Aorta (tissue), 5 donors: ENCODE data around the gene KIAA1755. TPM values are rescaled to one million over a fixed set of nuclear protein-coding genes. Genes with fewer than 3 reads are reported as not detected.
A peak's percentile ranks its signal among the peaks of the same experiment; 100 is the strongest.

Source experiments
- ATAC-seq: fragments of 200-7000 bp; cut with Tn5 transposase; one replicate; pipeline ENCODE4 v1.9.1; 2022; ENCODE audit warnings: moderate library complexity; ENCODE audit not compliant: low FRiP score
- DNase-seq, 2 donors: peaks; one replicate each; pipeline ENCODE4 v3.0.0-alpha.2; 2020
- H3K27ac ChIP-seq, 2 donors: one replicate each; pipeline ENCODE4 v1.5.1; 2013; ENCODE audit warnings: low read length in 2 of 2, mild to moderate bottlenecking in 2 of 2, moderate library complexity in 2 of 2, control low read depth in 1 of 2, inconsistent platforms in 1 of 2, low read depth in 1 of 2
- H3K27me3 ChIP-seq, 2 donors: one replicate each; pipeline ENCODE4 v1.6.1; 2013; ENCODE audit warnings: control low read depth in 1 of 2, low read length in 1 of 2, mild to moderate bottlenecking in 1 of 2, moderate library complexity in 1 of 2; ENCODE audit not compliant: insufficient read depth in 2 of 2, control insufficient read depth in 1 of 2
- H3K36me3 ChIP-seq, 2 donors: one replicate each; pipeline ENCODE4 v1.6.1; 2013; ENCODE audit warnings: control low read depth in 1 of 2, low read length in 1 of 2, mild to moderate bottlenecking in 1 of 2; ENCODE audit not compliant: insufficient read depth in 2 of 2, control insufficient read depth in 1 of 2
- H3K4me1 ChIP-seq, 2 donors: one replicate each; pipeline ENCODE4 v1.6.1; 2013; ENCODE audit warnings: low read length in 2 of 2, control low read depth in 1 of 2, mild to moderate bottlenecking in 1 of 2, moderate library complexity in 1 of 2; ENCODE audit not compliant: insufficient read depth in 2 of 2, control insufficient read depth in 1 of 2
- H3K4me3 ChIP-seq, 2 donors: one replicate each; pipeline ENCODE4 v1.5.1; 2013; ENCODE audit warnings: low read length in 2 of 2, control low read depth in 1 of 2, mild to moderate bottlenecking in 1 of 2
- H3K9me3 ChIP-seq: one replicate; pipeline ENCODE4 v1.6.1; 2013; ENCODE audit warnings: mild to moderate bottlenecking, low read length; ENCODE audit not compliant: control insufficient read depth
- WGBS, 2 donors: extraction: QIAGEN DNeasy Blood & Tissue Kit; methylation state at CpG; one replicate each; pipeline ENCODE4 v1.1.7; 2013; 5-methylcytosine and 5-hydroxymethylcytosine counted together
- intact Hi-C, 2 donors: fragments of 100-400 bp; cut with DNase I; formaldehyde crosslinking; loops; one replicate each; pipeline versions ENCODE4 v1.14.2 to v1.15.0; 2022
- polyA plus RNA-seq, 2 donors: library from polyadenylated mRNA; stranded (reverse); fragments of 200-250 nt; gene quantifications; one replicate each; pipeline ENCODE4 v1.2.3, GENCODE V29; 2013
- total RNA-seq, 2 donors: library from RNA; stranded (reverse); fragmentation: NEBNext Ultra II Directional; extraction: Animal tissue kit (Norgen Biotek cat#: 25700); gene quantifications; one replicate each; pipeline ENCODE4 v1.2.1, GENCODE V29; 2021
- donor health status: healthy with polysubstance abuse.
- donor health status: Bipolar disorder and iron deficiency.
- donor health status: DM: no; HTN: no; CAD: no.
- donor health status: DM: no; HTN: no; CAD: no.
- donor health status: DM: yes; HTN: yes; CAD: no.

KIAA1755 gene
- total and polyA plus RNA-seq, 4 donors = 2.0 to 46.4 (median 20.6) TPM

- ATAC-seq (no peak), DNase-seq (no peak)
- Histone ChIP-seq H3K4me3 (no peak overlapping the region), H3K27ac (no peak overlapping the region), H3K36me3 (no peaks in the 10 kb centered on the region), H3K4me1 (peaks cover 0 to 4% of the 10 kb centered on the region in 2 donors), H3K27me3 (no peaks in the 10 kb centered on the region), H3K9me3 (peaks cover 3% of the 10 kb centered on the region)
- intact Hi-C loops = no loop called here
- 59 to 62% methylated on average over 8 of the region's 8 CpGs for WGBS, 2 donors
Measured at GRCh38 chr20:38184101-38184500, 76.4 kb downstream of the KIAA1755 start.

GRCh38 chr20:38181971-38182370 lies 78.6 kb downstream of the KIAA1755 start:
- DNase-seq (peak in 1 of 2 donors; percentile 17), ATAC-seq (no peak)
- WGBS, 2 donors = 94 to 98% methylated on average over 3 of the region's 3 CpGs
- Histone ChIP-seq H3K27ac (no peak overlapping the region), H3K9me3 (peaks cover 3% of the 10 kb centered on the region), H3K27me3 (no peaks in the 10 kb centered on the region), H3K4me3 (no peak overlapping the region), H3K4me1 (no peaks in the 10 kb centered on the region), H3K36me3 (no peaks in the 10 kb centered on the region)
- intact Hi-C loops = no loop called here

- Histone ChIP-seq H3K4me1 (no peaks in the 10 kb centered on the region), H3K27ac (no peak overlapping the region), H3K27me3 (no peaks in the 10 kb centered on the region), H3K4me3 (no peak overlapping the region), H3K36me3 (no peaks in the 10 kb centered on the region), H3K9me3 (peaks cover 3% of the 10 kb centered on the region)
- WGBS, 2 donors = 88 to 89% methylated on average over 7 of the region's 7 CpGs
- DNase-seq (peak in 1 of 2 donors; percentile 58), ATAC-seq (no peak)
- intact Hi-C loops = no loop called here
Measured at GRCh38 chr20:38181207-38181801, 79.2 kb downstream of the KIAA1755 start.

- DNase-seq (peak in 1 of 2 donors; percentile 44), ATAC-seq (no peak)
- intact Hi-C loops = no loop called here
- Histone ChIP-seq H3K4me1 (no peaks in the 10 kb centered on the region), H3K9me3 (peaks cover 3% of the 10 kb centered on the region), H3K27ac (no peak overlapping the region), H3K27me3 (no peaks in the 10 kb centered on the region), H3K4me3 (no peak overlapping the region), H3K36me3 (no peaks in the 10 kb centered on the region)
- WGBS, 2 donors = 63 to 66% methylated on average over 5 of the region's 5 CpGs
Measured at GRCh38 chr20:38180781-38181180, 79.8 kb downstream of the KIAA1755 start.

- ATAC-seq (no peak), DNase-seq (peak in 1 of 2 donors; percentile 15)
- WGBS, 2 donors = 62 to 66% methylated on average over 6 of the region's 6 CpGs
- Histone ChIP-seq H3K36me3 (no peaks in the 10 kb centered on the region), H3K27ac (no peak overlapping the region), H3K27me3 (no peaks in the 10 kb centered on the region), H3K4me1 (no peaks in the 10 kb centered on the region), H3K4me3 (no peak overlapping the region), H3K9me3 (peaks cover 3% of the 10 kb centered on the region)
- intact Hi-C loops = no loop called here
Measured at GRCh38 chr20:38179846-38180245, 80.7 kb downstream of the KIAA1755 start.

GRCh38 chr20:38178581-38178980 lies 82.0 kb downstream of the KIAA1755 start:
- peaks cover 3% of the 10 kb centered on the region for H3K9me3 ChIP-seq
- no peaks in the 10 kb centered on the region for H3K36me3 ChIP-seq
- intact Hi-C loops = no loop called here
- no peaks in the 10 kb centered on the region for H3K4me1 ChIP-seq
- DNase-seq (no peak), ATAC-seq (no peak)
- no peak overlapping the region for H3K4me3 ChIP-seq
- H3K27me3 ChIP-seq = no peaks in the 10 kb centered on the region
- H3K27ac ChIP-seq = no peak overlapping the region
- WGBS, 2 donors = 90 to 91% methylated on average over 4 of the region's 4 CpGs

- intact Hi-C loops = no loop called here
- 88% methylated on average over 8 of the region's 8 CpGs for WGBS, 2 donors
- Histone ChIP-seq H3K27ac (no peak overlapping the region), H3K4me1 (no peaks in the 10 kb centered on the region), H3K4me3 (no peak overlapping the region), H3K9me3 (peaks cover 3% of the 10 kb centered on the region), H3K27me3 (no peaks in the 10 kb centered on the region), H3K36me3 (no peaks in the 10 kb centered on the region)
- peak in 1 of 2 donors; percentile 65 for DNase-seq
- ATAC-seq = no peak
Measured at GRCh38 chr20:38178065-38178491, 82.5 kb downstream of the KIAA1755 start.

GRCh38 chr20:38177201-38177600 lies 83.3 kb downstream of the KIAA1755 start:
- ATAC-seq = no peak
- 90% methylated on average over 9 of the region's 9 CpGs for whole genome bisulfite sequencing, 2 donors
- no peaks in the 10 kb centered on the region for H3K4me1 ChIP-seq
- intact Hi-C loops = no loop called here
- no peak overlapping the region for H3K27ac ChIP-seq
- DNase-seq = peak in 1 of 2 donors; percentile 48
- no peak overlapping the region for H3K4me3 ChIP-seq
- H3K36me3 ChIP-seq = no peaks in the 10 kb centered on the region
- H3K27me3 ChIP-seq = no peaks in the 10 kb centered on the region
- peaks cover 3% of the 10 kb centered on the region for H3K9me3 ChIP-seq
